NK-92 (cell line): Measurements from ENCODE around the gene CCDC187.

Source experiments
- DNase-seq: peaks from one replicate; lab custom pipeline; 2025; ENCODE audit not compliant: unreplicated experiment; lab: John Stamatoyannopoulos, UW

Gene CCDC187

GRCh38 chr9:136229096-136230065, 74.5 kb downstream of the CCDC187 start:
- no peak for DNase-seq

GRCh38 chr9:136228107-136228875, 75.6 kb downstream of the CCDC187 start:
- no peak for DNase-seq

GRCh38 chr9:136226680-136227407, 77.0 kb downstream of the CCDC187 start:
- no peak for DNase-seq

GRCh38 chr9:136225748-136226679, 77.9 kb downstream of the CCDC187 start:
- no peak for DNase-seq

GRCh38 chr9:136225366-136225747, 78.5 kb downstream of the CCDC187 start:
- no peak for DNase-seq

- DNase-seq: no peak
Measured at GRCh38 chr9:136223871-136224640, 79.8 kb downstream of the CCDC187 start.

GRCh38 chr9:136222906-136223285, 81.0 kb downstream of the CCDC187 start:
- DNase-seq: no peak

- DNase-seq: no peak
Measured at GRCh38 chr9:136222166-136222905, 81.6 kb downstream of the CCDC187 start.

GRCh38 chr9:136220017-136220729, 83.7 kb downstream of the CCDC187 start:
- DNase-seq: no peak

- DNase-seq: no peak
Measured at GRCh38 chr9:136219276-136219675, 84.6 kb downstream of the CCDC187 start.

- no peak for DNase-seq
Measured at GRCh38 chr9:136218673-136219072, 85.2 kb downstream of the CCDC187 start.

GRCh38 chr9:136218271-136218670, 85.6 kb downstream of the CCDC187 start:
- no peak for DNase-seq

GRCh38 chr9:136216541-136217244, 87.2 kb downstream of the CCDC187 start:
- no peak for DNase-seq

- DNase-seq: no peak
Measured at GRCh38 chr9:136213733-136214132, 90.2 kb downstream of the CCDC187 start.

GRCh38 chr9:136212345-136212950, 91.4 kb downstream of the CCDC187 start:
- DNase-seq: no peak

- DNase-seq: no peak
Measured at GRCh38 chr9:136211441-136212344, 92.2 kb downstream of the CCDC187 start.
